ENCODE results near the gene EP300.
A peak's percentile ranks its signal among the peaks of the same experiment; 100 is the strongest.
"Not testable (repeated sequence)": the region's sequence is repeated elsewhere in the genome, so short reads cannot be mapped to it uniquely, and the experiment has no call there.

Gene EP300

DNA sequence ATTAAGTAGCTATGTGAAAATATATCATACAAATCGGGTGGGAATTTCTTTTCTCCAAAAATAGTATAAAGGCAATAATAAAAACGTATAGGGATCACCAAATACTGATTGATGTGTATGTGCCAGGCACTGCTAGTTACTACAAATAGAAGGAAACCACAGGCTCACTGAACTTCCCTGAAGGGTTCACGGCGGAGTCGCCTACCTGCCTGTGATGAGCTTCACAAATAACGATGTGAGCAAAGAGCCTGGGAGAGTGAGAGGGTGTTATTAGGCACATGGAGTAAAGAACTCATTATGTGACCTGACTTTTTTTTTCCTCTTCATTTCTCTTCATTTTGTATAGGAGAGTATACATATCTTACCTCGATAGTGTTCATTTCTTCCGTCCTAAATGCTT is 76.8 kb downstream of the EP300 start:
- no peak for DNase-seq

DNA sequence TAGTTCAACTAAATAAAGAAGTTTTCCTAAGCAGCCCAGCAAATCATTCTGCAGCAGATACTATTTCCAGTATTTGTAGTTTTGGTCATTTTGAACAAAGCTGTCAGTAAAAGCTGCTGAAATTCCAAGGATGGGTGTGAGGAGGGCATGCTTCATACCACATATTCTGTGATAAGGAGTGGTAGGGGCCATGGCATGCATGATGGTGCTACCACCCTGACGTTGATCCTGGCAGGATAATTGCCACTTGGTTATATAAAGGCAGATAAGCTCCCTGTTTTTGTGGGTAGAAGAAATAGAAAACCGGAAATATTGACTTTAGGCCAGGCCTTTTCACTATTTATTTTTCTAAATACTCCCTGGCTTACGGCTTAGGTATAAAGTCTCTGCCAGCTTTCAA is 79.6 kb downstream of the EP300 start:
- DNase-seq, result no peak

DNA sequence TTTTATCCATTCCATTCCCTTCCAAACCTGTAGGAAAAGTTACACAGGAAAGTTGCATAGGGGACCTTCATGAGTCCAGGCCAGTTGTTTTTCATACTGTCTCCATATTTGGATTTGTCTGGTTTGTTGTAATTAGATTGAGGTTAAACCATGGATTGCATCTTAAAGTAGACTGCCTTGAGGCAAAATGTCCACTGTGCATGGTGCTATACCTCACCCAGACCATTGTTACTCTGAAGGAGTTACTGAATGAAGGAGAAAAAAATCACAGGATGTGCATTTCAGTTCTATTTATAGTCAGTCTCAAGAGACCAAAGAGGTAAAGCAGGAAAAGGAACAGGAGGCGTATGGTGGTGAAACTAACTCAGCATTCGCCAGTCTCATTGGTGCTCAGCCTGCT is 83.2 kb downstream of the EP300 start:
- no peak for DNase-seq

DNA sequence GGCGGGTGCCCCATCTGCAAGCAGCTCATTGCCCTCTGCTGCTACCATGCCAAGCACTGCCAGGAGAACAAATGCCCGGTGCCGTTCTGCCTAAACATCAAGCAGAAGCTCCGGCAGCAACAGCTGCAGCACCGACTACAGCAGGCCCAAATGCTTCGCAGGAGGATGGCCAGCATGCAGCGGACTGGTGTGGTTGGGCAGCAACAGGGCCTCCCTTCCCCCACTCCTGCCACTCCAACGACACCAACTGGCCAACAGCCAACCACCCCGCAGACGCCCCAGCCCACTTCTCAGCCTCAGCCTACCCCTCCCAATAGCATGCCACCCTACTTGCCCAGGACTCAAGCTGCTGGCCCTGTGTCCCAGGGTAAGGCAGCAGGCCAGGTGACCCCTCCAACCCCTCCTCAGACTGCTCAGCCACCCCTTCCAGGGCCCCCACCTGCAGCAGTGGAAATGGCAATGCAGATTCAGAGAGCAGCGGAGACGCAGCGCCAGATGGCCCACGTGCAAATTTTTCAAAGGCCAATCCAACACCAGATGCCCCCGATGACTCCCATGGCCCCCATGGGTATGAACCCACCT is 84.7 kb downstream of the EP300 start:
- DNase-seq, result no peak

- DNase-seq, result no peak
Measured at GRCh38 chr22:41177622-41178424, 85.4 kb downstream of the EP300 start.

GRCh38 chr22:41178425-41178975 is 86.1 kb downstream of the EP300 start:
- DNase-seq, result no peak

DNA sequence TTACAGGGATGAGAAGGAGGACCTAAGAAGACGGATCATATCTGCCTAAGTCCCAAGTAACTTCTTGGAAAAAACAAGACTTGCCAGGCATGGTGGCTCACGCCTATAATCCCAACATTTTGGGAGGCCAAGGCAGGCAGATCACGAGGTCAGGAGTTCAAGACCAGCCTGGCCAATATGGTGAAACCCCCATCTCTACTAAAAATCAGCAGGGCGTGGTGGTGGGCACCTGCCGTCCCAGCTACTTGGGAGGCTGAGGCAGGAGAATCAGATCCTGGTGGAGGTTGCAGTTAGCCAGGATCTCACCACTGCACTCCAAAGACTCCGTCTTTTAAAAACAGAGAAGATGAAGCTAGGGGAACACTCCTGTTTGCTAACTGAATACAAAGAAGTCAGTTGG is 88.0 kb downstream of the EP300 start:
- DNase-seq, result not testable (repeated sequence)

DNA sequence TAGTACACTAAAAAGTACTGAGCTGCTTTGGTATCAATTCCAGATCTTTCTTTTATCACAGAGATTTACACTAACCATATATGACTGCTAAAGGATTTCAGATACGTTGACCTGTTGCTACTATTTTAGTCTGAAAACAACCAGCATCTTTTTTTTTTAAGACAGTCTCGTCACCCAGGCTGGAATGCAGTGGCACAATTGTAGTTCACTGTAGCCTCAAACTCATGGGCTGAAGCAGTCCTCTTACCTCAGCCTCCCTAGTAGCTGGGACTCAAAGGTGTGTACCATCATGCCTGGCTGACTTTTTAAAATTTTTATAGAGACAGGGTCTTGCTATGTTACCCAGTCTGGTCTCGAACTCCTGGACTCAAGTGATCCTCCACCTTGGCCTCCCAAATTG is 88.5 kb downstream of the EP300 start:
- DNase-seq, result no peak

- DNase-seq, result no peak
Measured at GRCh38 chr22:41181349-41182241, 89.2 kb downstream of the EP300 start.

DNA sequence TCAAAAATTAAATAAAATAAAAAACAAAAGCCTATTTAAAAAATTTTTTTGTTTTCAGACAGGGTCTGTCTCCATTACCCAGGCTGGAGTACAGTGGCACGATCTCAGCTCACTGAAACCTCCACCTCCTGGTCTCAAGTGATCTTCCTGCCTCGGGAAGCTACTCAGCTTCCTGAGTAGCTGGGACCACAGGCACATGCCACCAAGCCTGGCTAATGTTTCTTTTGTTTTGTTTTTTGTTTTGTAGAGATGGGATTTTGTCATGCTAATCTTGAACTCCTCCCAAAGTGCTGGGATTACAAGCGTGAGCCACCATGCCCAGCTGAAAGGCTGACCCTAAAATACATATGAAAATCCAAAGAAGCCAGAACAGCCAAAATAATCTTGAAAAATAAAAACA is 92.3 kb downstream of the EP300 start:
- no peak for DNase-seq

DNA sequence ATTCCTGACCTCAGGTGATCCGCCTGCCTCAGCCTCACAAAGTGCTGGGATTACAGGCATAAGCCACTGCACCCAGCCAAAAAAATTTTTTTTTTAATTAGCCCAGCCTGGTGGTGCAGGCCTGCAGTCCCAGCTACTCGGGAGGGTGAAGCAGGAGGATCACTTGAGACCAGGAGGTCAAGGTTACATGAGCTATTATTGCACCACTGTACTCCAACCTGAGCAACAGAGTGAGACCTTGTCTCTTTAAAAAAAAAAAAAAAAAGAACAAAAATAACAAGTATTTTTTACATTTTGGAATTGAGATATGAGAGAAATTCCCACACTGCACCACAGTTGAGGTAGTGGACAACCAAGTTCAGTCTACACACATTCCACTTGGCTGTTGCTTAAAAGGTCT is 99.1 kb downstream of the EP300 start:
- DNase-seq, result no peak

DNA sequence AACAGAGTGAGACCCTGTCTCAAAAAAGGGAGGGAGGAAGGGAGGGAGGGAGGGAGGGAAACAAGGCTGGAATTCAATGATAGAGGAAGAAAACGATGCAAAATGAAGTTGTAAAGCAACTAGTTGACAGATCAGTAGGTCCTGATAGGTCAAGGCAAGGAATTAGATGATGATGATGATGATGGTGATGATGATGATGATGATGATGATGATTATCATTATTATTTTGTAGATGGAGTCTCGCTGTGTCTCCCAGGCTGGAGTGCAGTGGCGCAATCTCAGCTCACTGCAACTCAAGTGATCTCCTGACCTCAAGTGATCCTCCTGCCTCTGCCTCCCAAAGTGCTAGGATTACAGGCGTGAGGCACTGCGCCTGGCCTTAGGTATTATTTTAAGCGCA is 101.4 kb downstream of the EP300 start:
- no peak for DNase-seq

- DNase-seq, result peak; percentile 14
Measured at GRCh38 chr22:41197038-41197972, 104.9 kb downstream of the EP300 start.

DNA sequence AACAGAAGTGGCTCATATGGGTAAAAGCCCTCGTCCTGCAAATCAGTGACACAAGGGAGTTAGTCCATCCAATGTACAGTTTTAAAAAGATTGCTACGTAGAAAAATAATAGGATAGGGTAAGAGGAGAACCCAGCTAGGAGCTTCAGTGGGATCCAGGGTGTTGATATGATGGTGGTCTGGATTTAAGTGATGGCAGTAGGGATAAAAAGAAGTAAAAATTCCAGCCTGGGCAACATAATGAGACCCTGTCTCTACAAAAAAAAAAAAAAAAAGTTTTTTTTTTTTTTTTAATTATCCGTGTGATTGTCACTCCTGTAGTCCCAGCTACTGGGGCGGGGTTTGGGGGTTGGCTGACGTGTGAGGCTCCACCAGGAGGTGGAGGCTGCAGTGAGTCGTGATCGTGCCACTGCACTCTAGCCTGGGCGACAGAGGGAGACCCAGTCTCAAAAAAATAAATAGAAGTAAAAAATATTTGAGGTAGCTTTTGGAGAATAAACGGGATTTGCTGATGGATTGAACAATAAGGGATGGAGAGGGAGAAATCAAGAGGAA is 105.7 kb downstream of the EP300 start:
- peak; percentile 1 for DNase-seq

DNA sequence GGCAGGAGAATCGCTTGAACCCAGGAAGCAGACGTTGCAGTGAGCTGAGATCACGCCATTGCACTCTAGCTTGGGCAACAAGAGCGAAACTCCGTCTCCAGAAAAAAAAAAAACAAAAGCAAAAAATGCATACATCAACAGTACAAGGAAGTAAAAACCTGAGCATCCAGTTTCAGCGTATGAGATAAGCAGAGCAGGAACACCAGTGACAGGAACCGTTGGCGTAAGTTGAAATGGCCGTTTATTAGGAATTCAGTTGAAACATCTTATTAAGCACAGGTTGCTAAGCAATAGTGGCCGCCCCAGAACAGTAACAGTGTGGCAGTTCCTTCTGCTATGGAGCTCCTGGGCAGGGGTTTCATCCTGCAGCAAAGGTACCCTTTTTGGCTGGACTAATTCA is 108.7 kb downstream of the EP300 start:
- no peak for DNase-seq

DNA sequence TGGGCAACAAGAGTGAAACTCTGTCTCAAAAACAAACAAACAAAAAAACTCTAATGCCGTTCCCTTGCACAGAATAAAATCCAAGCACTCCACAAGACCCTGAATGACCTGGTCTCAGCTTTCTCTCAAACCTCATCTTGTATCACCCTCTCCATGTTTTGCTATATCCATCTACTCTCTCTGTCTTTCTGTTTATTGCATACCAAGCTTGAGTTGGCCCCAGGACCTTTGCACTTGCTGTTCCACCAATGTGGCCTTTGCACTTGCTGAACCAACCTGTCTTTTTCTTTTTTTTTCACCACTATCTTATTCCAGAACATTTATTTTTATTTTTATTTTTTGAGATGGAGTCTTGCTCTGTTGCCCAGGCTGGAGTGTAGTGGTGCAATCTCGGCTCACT is 110.7 kb downstream of the EP300 start:
- no peak for DNase-seq

DNA sequence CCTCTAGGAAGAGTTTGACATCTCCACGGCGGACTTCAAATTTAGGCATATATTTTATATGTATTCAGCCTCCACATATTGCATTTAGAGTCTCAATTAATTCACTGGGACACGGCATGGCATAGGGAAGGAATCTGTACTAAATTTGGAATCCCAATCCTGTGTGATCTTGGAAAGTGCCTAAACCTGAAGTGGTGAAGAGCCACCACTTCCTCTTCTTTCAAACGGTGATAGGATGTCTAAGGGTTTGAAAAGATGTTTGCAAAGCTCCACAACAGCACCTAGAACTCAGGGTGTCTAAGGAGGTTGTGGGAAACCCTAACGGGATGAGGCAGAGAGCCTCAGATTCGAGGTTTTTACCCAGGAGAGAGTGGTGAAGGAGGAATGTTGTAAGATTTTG is 111.7 kb downstream of the EP300 start:
- DNase-seq, result no peak

- DNase-seq, result peak; percentile 88
Measured at GRCh38 chr22:41204992-41205900, 112.9 kb downstream of the EP300 start, which contains the start of gene L3MBTL2. TSS of gene L3MBTL2 (plus strand) at chr22:41205312. CDS start at chr22:41205363, 51 bp downstream.

GRCh38 chr22:41206719-41207118 is 114.3 kb downstream of the EP300 start:
- no peak for DNase-seq

GRCh38 chr22:41215409-41215808 is 123.0 kb downstream of the EP300 start:
- no peak for DNase-seq

- DNase-seq, result no peak
Measured at GRCh38 chr22:41215926-41216325, 123.5 kb downstream of the EP300 start.
